ENCODE data around the gene TRIM29.

Gene TRIM29

GRCh38 chr11:120061761-120062560, 76.0 kb downstream of the TRIM29 start:
- DNase-seq (no peak), ATAC-seq (no peak)

Measured in stimulated activated naive CD8-positive, alpha-beta T cell treated with anti-CD3 and anti-CD28 coated beads, Interleukin-15, Interleukin-2, amounts not matched to agents 100 U/mL and 50 U/mL, for 24 hours (primary cell).